ENCODE data around the gene SORCS3.

Gene SORCS3

DNA sequence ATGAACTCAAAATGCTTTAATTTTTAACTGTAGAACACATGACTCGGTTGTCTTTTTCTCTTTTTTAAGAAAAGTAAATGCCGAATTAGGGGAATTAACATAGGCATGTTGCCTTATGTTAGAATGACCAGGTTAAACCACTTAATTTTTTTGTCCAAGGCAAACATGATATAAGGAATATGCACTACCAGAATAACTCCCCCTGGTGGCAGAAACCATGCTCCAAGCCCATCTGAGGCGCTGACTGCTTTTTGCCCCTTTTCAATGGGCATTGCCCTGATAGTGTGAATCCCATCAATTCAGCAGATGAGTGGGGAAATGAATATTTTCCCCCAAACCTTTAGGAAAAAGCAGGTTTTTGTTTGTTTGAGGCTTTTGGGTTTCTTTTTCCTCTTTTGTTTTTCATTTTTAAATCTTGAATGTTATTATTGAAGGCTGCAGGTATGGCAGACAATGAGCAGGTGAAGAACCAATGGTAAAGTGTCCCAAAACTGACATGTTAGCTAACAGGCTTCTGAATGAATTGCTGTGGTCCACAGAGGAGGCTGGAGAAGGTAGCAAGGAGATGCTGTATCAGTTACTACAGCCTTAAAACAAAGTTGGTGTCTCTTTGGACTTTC lies 284.3 kb downstream of the SORCS3 start:
- DNase-seq, result peak; percentile 17 to 29

DNA sequence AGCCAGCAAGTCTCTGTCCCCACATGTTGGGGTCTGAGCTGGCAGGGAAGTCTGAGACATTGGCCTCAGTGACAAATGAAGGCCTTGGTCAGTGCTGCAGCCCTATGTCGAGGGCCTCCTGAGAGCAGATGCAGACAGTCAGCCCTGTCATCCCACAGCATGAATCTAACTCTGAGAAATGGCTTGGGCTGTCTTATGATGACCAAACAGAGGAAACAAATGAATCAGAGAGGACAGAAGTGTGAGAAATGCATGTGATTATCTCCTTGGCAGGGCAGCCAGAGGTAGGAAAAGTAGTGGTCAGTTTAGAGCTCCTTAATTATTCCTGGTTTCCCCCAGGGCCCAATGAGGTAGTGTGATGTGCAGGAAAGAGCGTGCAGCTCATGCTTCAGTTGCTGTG lies 287.6 kb downstream of the SORCS3 start:
- DNase-seq, result no peak

DNA sequence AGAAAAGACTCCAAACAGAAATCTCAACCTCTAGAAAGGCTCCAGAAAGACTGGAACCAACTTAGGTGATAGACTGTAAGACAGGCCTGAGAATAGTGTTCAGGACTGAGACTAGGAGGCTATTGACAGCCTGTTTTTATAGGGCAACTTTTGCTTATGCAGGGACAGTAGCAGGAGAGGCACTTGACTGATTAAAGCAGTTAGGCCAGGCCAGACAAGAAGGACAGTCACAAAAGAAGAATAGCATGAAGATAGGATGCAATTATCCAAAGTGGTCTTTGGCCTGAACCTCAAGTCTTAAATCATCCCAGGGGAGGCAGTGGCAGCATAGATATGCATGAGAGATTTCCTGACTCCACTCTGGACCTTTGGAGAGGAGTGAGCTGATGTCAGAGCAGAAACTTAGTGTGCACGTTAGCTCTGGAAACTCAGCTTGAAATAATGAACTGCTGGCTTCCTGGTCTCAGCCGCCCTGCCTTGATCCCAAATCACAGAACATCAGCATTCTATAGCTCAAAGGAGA lies 290.6 kb downstream of the SORCS3 start:
- DNase-seq, result no peak

GRCh38 chr10:104935656-104936055 lies 294.6 kb downstream of the SORCS3 start:
- DNase-seq, result no peak

GRCh38 chr10:104937567-104937966 lies 296.5 kb downstream of the SORCS3 start:
- DNase-seq, result no peak

DNA sequence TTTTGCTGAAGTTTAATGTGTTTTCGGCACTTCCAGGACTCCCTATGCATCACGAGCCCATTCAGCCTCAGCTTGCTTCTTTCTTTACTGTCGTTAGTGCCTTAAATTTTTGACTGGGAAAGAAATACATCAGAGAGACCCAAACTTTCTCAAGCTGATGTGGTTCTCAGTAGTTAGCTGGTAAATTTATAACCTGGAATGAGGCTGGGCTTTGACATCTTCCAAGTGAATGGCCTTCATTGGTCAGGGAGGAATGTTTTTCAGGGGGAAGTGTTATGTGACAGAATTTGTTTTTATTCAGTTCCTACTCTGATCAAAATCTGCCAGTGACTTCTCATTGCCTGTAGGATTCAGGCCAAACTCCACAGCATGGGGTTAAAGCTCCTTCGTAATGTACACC lies 296.9 kb downstream of the SORCS3 start:
- no peak for DNase-seq

DNA sequence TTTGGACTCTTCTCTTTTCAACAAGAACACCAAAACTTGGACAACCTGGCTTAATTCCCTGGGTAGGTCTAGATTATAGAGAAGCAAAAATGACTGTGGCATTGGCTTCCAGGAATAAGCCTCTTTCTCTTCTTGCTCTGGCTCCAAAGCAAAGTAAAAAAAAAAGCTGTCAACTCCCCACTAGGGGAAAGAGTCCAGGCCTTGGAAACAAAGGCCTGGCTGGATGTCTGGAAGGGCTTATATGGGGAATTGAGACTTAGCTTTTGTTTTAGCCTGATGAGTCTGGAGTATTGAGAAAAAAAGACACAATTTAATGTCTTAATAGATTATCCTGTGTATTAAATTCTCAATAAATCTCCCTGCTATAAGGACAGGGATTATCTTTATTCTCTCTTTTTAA lies 300.6 kb downstream of the SORCS3 start:
- no peak for DNase-seq

GRCh38 chr10:104947314-104947713 lies 306.2 kb downstream of the SORCS3 start:
- DNase-seq, result no peak

DNA sequence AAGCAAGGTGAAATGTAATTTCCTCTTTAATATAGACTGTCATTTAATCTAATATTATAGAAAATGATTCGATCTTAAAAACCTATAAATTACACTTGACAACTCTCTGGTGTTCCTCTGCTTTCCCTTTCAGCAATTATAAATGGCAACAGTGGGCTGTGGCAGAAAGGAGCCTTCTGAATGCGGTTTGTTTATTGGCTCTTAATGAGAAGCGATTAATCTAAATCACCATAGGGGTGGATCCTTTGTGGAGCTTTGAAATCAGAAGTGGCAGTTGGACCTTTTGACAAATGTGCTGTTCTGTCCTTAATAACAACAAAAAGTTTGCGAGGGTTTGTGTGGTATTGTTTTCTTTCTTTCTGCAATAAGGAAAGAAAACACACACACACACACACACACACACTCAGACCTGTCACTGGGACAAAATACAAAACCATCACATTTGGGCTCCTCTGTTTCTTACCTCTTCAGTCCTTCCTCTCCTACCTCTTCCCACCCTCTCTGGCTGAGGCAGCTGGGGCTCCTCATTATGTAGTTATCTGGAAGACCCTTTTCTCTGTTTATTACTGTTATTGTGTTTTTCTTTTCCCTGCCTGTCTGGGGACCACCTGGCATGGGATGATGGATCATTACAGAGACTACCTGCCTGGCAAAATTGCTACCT lies 316.2 kb downstream of the SORCS3 start:
- no peak for DNase-seq

GRCh38 chr10:104966563-104967297 lies 325.6 kb downstream of the SORCS3 start:
- no peak for DNase-seq

DNA sequence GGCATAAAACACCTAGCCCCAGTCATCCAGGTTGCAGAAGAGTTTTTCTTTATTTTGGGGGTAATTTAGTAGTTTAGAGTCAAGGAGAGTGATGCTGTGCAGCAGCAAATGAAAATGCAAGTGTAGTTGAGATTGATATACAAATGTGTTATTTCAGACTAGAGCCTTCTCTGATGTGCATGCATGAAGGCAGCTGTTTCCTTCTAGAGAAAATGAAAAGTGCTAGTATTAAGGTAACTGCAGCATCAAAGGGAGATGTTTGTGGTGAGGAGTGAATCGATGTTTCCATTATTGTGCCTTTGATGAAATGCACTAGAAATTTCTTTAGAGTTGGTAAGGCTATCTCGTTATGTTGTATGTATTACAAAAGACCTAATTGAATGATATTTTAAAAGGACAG lies 339.3 kb downstream of the SORCS3 start:
- DNase-seq, result no peak

DNA sequence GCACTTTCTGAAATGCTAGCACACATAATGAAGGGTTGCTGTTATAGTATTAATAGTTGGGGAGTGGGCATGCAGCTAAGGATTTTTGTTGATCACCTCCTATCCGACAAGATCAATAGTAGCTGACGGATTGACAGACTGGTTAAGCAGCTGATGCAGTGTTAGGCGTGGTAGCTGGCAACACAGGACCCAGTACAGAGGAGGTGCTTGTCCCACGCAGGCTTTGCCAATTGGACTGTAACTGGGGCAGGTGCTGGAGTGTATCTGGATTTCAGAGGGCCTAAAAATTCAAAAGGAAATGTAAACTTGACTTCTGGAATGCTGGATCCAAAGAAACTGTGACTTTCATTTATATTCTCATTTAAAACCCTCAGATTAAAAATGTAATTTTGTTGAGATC lies 340.9 kb downstream of the SORCS3 start:
- DNase-seq, result no peak

DNA sequence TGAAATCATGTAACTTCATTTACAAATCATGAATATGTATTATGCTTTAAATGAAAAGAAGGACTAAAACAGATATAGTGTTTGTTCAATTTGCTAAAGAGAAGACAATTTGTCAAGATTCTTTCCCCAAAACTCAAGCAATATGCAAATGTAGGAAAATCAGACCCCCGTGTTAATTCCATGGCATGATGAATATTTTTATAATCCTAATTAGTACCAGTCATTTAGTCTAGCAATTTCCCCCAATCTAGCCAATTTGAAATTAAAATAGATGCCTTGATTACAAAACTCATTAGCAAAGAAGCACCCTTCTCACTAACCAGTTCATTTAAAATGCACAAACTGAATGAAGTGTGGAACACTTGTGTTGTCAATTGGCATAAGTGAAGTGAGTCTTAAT lies 347.6 kb downstream of the SORCS3 start:
- DNase-seq, result no peak

GRCh38 chr10:104989880-104990279 lies 348.8 kb downstream of the SORCS3 start:
- DNase-seq, result no peak

- DNase-seq, result no peak
Measured at GRCh38 chr10:104993085-104993484, 352.0 kb downstream of the SORCS3 start.

GRCh38 chr10:105001269-105001668 lies 360.2 kb downstream of the SORCS3 start:
- no peak for DNase-seq

DNA sequence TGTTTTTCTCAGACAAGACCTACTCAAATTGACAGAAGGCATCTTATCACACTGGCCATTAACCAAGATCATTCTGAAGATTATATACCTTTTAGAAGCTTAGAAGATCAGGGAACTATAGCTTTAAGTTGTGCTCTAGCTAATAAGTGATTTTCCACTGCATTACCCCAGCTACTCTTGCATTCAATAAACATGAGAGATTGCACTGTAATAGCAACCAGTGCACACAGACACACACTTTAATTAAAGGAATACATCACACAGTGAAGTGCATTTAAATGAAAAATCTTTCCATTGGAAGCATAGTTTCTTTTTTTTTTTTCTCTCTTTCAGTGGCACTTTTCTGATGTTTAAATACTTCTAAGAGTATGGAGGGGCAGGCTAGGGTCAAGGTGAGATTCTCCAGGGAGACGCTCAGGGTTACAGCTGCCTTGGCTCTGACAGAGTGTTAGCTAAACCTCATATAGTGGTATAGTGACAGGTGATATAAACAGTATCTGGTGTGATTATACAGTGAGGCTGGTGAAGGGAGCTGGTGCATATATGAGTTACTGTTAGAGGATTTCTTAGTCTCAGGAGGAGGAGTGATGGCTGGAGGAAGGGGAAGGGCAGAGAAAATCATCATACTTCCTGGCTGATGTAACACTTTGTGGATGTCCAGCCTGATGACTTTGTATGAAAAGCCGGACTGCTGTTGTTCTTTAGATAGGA lies 369.5 kb downstream of the SORCS3 start:
- no peak for DNase-seq

GRCh38 chr10:105017116-105017515 lies 376.0 kb downstream of the SORCS3 start:
- DNase-seq, result peak in 1 of 2 donors; percentile 2

DNA sequence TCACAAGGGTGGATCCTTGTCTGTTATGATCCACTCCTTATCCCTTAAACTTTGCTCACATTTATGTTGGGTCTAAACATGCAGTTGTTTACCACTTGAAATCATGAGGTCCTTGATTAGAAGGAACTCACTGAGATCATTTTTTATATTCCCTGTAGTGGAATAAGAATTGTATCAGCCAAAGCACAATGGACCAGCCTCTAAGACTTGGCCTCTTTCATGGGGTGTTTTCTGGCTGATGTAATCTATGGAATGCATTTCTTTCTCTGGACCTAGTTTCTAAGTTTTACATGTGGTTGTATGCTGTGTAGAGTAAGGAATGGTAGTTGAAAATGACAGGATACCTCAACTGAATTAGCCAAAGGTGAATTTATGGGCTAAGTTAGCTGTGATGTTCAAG lies 376.6 kb downstream of the SORCS3 start:
- DNase-seq, result no peak

- DNase-seq, result no peak
Measured at GRCh38 chr10:105023211-105024111, 382.4 kb downstream of the SORCS3 start.

DNA sequence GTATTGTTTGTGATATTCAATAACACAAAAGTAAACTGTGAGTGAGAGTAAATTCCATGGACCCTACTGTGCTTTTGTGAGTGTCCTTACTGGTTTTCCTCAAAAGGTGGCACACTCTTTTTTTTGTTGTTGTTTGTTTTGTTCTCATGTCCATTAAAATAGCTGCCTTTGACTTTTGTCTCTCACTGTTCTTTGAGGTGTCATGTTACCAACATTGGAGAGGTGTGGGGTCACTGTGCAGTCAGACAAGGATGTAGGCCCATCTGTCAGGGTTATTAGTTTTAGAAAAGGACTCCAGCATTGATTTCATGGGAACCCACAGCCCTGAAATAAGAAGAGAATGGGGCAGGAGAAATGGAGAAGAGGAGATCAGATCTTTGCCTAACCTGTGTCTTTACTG lies 383.1 kb downstream of the SORCS3 start:
- DNase-seq, result no peak

DNA sequence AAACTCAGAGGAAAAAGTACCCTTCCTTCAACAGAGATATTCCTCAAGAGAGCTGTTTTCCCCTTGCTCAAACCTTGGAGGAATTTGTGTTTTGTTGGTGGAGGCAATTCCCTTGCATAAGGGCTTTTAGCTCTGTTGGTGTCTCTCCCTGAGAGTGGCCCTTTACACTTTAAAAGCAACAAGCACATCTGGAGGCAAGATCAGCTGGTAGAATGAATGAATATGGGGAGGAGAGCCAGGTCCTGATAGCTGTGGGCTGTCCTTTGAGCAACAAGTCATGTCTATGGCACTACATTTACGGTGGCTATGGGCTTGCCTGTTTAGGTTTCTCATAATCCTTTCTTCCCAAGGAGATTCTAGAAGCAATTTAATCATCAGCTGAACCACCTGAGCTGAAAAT lies 384.0 kb downstream of the SORCS3 start:
- no peak for DNase-seq
